Measurements from ENCODE around the gene CEP131.

- TF ChIP-seq RAD21 (IDR thresholded peaks at IDR 0.05; ENCODE audit: low read length) (no peak), CTCF (conservative IDR thresholded peaks at IDR 0.05; ENCODE audit: low read depth, low read length) (no peak), POLR2A (IDR thresholded peaks at IDR 0.05; ENCODE audit: low read depth, low read length) (no peak), USF2 (IDR thresholded peaks at IDR 0.05; ENCODE audit: low read depth, low read length) (no peak), ELK1 (IDR thresholded peaks at IDR 0.05; ENCODE audit: borderline replicate concordance, low read depth, low read length) (no peak), RFX5 (IDR thresholded peaks at IDR 0.05; ENCODE audit: low read depth, low read length) (no peak)
Observed at GRCh38 chr17:81178136-81179091, 44.4 kb downstream of the CEP131 start.

Measured in IMR-90 (cell line).